B cell (primary cell): ENCODE data around the gene CMPK2.

Experiments used
- CTCF ChIP-seq: fragments of 200-600 bp; IDR thresholded peaks from one replicate; pipeline ENCODE4 v1.8.0; 2022; ENCODE audit warnings: antibody characterized with exemption, mild to moderate bottlenecking
- EZH2 ChIP-seq: IDR thresholded peaks from 2 replicates; pipeline ENCODE4 v1.6.1; 2012; ENCODE audit warnings: borderline replicate concordance, low read depth, mild to moderate bottlenecking, moderate library complexity, low read length; ENCODE audit not compliant: insufficient read depth, poor library complexity, severe bottlenecking

GRCh38 chr2:6822406-6822805, 43.3 kb downstream of the CMPK2 start:
- no peak for TF ChIP-seq CTCF
- no peak for TF ChIP-seq EZH2
